HCT116 (cell line): ENCODE results near the gene SEMA3E. TPM values are rescaled to one million over a fixed set of nuclear protein-coding genes. Genes with fewer than 3 reads are reported as not detected.

Source experiments
- ATAC-seq: fragments of 200-7000 bp; cut with Tn5 transposase; 2 replicates; pipeline ENCODE4 v1.9.1; 2020; ENCODE audit warnings: mild to moderate bottlenecking, moderate library complexity
- BruUV-seq: library from RNA; stranded (reverse); fragments of 400-500 nt; replicated peaks from 2 replicates; lab custom pipeline; 2021; lab: Mats Ljungman, UMichigan
- CTCF ChIA-PET: fragments of 300-600 bp; sonication (Branson Sonifier 250); formaldehyde crosslinking; loops from one replicate; lab custom pipeline; 2021; ENCODE audit warnings: antibody characterized with exemption; lab: Charles Lee
- POLR2A ChIA-PET: fragments of 300-600, 350-600 bp; sonication (Branson Sonifier 250); formaldehyde crosslinking; loops from one replicate; lab custom pipeline; 2021; ENCODE audit warnings: antibody characterized with exemption; lab: Charles Lee
- RAD21 ChIA-PET, 2 experiments: fragments of 300-600 bp; sonication (Branson Sonifier 250); formaldehyde crosslinking; loops; one replicate each; lab custom pipeline; 2023; ENCODE audit warnings: low total read pairs in 2 of 2; ENCODE audit not compliant: uncharacterized antibody in 2 of 2, unreplicated experiment in 2 of 2, low non-redundant PET in 1 of 2; lab: Charles Lee
- DNase-seq: peaks from one replicate; pipeline ENCODE4 v3.0.0-alpha.2; 2010; ENCODE audit warnings: low read depth, low spot score
- H2AFZ ChIP-seq: fragments of 200-600 bp; shearing (Covaris generic), sonication (generic); 2 replicates; pipeline ENCODE4 v1.6.1; 2017; ENCODE audit warnings: low read depth, mixed run types, mixed read lengths, antibody characterized with exemption, low read length; ENCODE audit not compliant: poor library complexity, severe bottlenecking
- H3K27ac ChIP-seq: 2 replicates; pipeline ENCODE4 v1.5.1; 2012; ENCODE audit warnings: low read depth, low read length
- H3K27me3 ChIP-seq: fragments of 200-600 bp; sonication (generic); 2 replicates; pipeline ENCODE4 v1.6.1; 2016; ENCODE audit warnings: mixed run types, low read length, mixed read lengths; ENCODE audit not compliant: insufficient read depth
- H3K36me3 ChIP-seq, 2 experiments: fragments of 200-500 bp in 1 of 2; fragments of 200-600 bp in 1 of 2; sonication (Bioruptor generic) in 1 of 2; sonication (generic) in 1 of 2; 2 replicates each; pipeline versions ENCODE4 v1.5.1 to v1.6.1; 2014 to 2016; ENCODE audit warnings: low read length in 2 of 2, inconsistent platforms in 1 of 2, mixed read lengths in 1 of 2, mixed run types in 1 of 2; ENCODE audit not compliant: insufficient read depth in 2 of 2, control insufficient read depth in 1 of 2
- H3K4me1 ChIP-seq, 2 experiments: fragments of 200-600 bp in 1 of 2; sonication (generic) in 1 of 2; 2 replicates each; pipeline versions ENCODE4 v1.5.1 to v1.6.1; 2012 to 2017; ENCODE audit warnings: low read length in 2 of 2, inconsistent platforms in 1 of 2, mild to moderate bottlenecking in 1 of 2, mixed read lengths in 1 of 2, mixed run types in 1 of 2, moderate library complexity in 1 of 2; ENCODE audit not compliant: insufficient read depth in 2 of 2, control insufficient read depth in 1 of 2
- H3K4me2 ChIP-seq: fragments of 200-600 bp; sonication (generic); 2 replicates; pipeline ENCODE4 v1.6.1; 2017; ENCODE audit warnings: mixed run types, low read length, mixed read lengths
- H3K4me3 ChIP-seq, 2 experiments: fragments of 200-600 bp in 1 of 2; sonication (generic) in 1 of 2; replicated peaks in 1 of 2; 2 replicates each; pipeline ENCODE4 v1.5.1; 2011 to 2016; ENCODE audit warnings: low read length in 2 of 2, control low read depth in 1 of 2, low read depth in 1 of 2, mild to moderate bottlenecking in 1 of 2, mixed read lengths in 1 of 2, mixed run types in 1 of 2
- H3K79me2 ChIP-seq: fragments of 200-600 bp; sonication (generic); 2 replicates; pipeline ENCODE4 v1.6.1; 2017; ENCODE audit warnings: mild to moderate bottlenecking, mixed run types, low read length, moderate library complexity, mixed read lengths; ENCODE audit not compliant: insufficient read depth
- H3K9ac ChIP-seq: fragments of 200-600 bp; sonication (generic); 2 replicates; pipeline ENCODE4 v1.6.1; 2016; ENCODE audit warnings: low read length, mixed read lengths
- H3K9me2 ChIP-seq: fragments of 200-600 bp; sonication (generic), shearing (Covaris generic); 2 replicates; pipeline ENCODE4 v1.6.1; 2017; ENCODE audit warnings: mixed run types, mild to moderate bottlenecking, moderate library complexity; ENCODE audit not compliant: insufficient read depth
- H3K9me3 ChIP-seq, 2 experiments: fragments of 200-500 bp in 1 of 2; fragments of 200-600 bp in 1 of 2; sonication (Bioruptor generic) in 1 of 2; sonication (generic) in 1 of 2; 2 replicates each; pipeline ENCODE4 v1.6.1; 2014 to 2017; ENCODE audit warnings: low read length in 2 of 2, mixed read lengths in 2 of 2, inconsistent platforms in 1 of 2, low read depth in 1 of 2, mild to moderate bottlenecking in 1 of 2, mixed run types in 1 of 2, moderate library complexity in 1 of 2; ENCODE audit not compliant: control insufficient read depth in 1 of 2, insufficient read depth in 1 of 2
- H4K20me1 ChIP-seq: fragments of 200-600 bp; sonication (generic), shearing (Covaris generic); 2 replicates; pipeline ENCODE4 v1.6.1; 2017; ENCODE audit warnings: mixed run types, mild to moderate bottlenecking, moderate library complexity; ENCODE audit not compliant: insufficient read depth
- CBX3 ChIP-seq: IDR thresholded peaks from 2 replicates; pipeline ENCODE4 v1.6.1; 2012; ENCODE audit warnings: low read depth
- ELF1 ChIP-seq: IDR thresholded peaks from 2 replicates; pipeline ENCODE4 v1.6.1; 2012; ENCODE audit warnings: low read depth, borderline replicate concordance
- EZH2 ChIP-seq: fragments of 200-600 bp; sonication (generic); IDR thresholded peaks from 2 replicates; pipeline ENCODE4 v1.6.1; 2017; ENCODE audit warnings: antibody characterized with exemption, mixed run types
- EZH2phosphoT487 ChIP-seq: fragments of 200-600 bp; IDR thresholded peaks from 2 replicates; pipeline ENCODE4 v1.6.1; 2018; ENCODE audit warnings: antibody characterized with exemption, borderline replicate concordance
- FOSL1 ChIP-seq: IDR thresholded peaks from 2 replicates; pipeline ENCODE4 v1.6.1; 2012; ENCODE audit warnings: low read depth
- JUND ChIP-seq: IDR thresholded peaks from 2 replicates; pipeline ENCODE4 v1.6.1; 2012
- POLR2AphosphoS5 ChIP-seq: IDR thresholded peaks from 2 replicates; pipeline ENCODE4 v1.6.1; 2011; ENCODE audit warnings: mild to moderate bottlenecking, low read depth, low read length, moderate library complexity
- RAD21 ChIP-seq: IDR thresholded peaks from 2 replicates; pipeline ENCODE4 v1.6.1; 2012; ENCODE audit warnings: low read depth, mild to moderate bottlenecking
- TCF7L2 ChIP-seq: IDR thresholded peaks from 2 replicates; pipeline ENCODE4 v1.7.0; 2011; ENCODE audit warnings: borderline replicate concordance, inconsistent platforms; ENCODE audit not compliant: insufficient read depth, insufficient read length; ENCODE audit errors: extremely low read depth
- YY1 ChIP-seq: IDR thresholded peaks from 2 replicates; pipeline ENCODE4 v1.6.1; 2011; ENCODE audit warnings: low read length, low read depth, moderate library complexity, mild to moderate bottlenecking; ENCODE audit not compliant: insufficient replicate concordance; ENCODE audit errors: extremely low read depth
- ZNF274 ChIP-seq: fragments of 200-500 bp; sonication (Bioruptor generic); IDR thresholded peaks from 2 replicates; pipeline ENCODE4 v1.6.1; 2014; ENCODE audit warnings: mild to moderate bottlenecking, low read depth, low read length, inconsistent platforms
- intact Hi-C: fragments of 100-400 bp; cut with micrococcal nuclease; formaldehyde crosslinking; loops from 2 replicates; pipeline ENCODE4 v1.10.0; 2022
- total RNA-seq: library from RNA; stranded (reverse); gene quantifications from one replicate; pipeline ENCODE4 v1.2.1, GENCODE V29; 2021; ENCODE audit not compliant: unreplicated experiment
- TF ChIP-seq, protein P1 (sequence below): IDR thresholded peaks from 2 replicates; pipeline ENCODE4 v1.6.1; 2012; ENCODE audit warnings: low read depth
- TF ChIP-seq, protein P2 (sequence below): IDR thresholded peaks from 2 replicates; pipeline ENCODE4 v1.6.1; 2012
- TF ChIP-seq, protein P3 (sequence below), 3 experiments: fragments of 200-600 bp in 1 of 3; sonication (generic) in 1 of 3; IDR thresholded peaks in 2 of 3; conservative IDR thresholded peaks in 1 of 3; 2 replicates each; pipeline ENCODE4 v1.5.1; 2012 to 2017; ENCODE audit warnings: low read depth in 2 of 3, low read length in 2 of 3, antibody characterized with exemption in 1 of 3, borderline replicate concordance in 1 of 3, control low read depth in 1 of 3, mild to moderate bottlenecking in 1 of 3, mixed read lengths in 1 of 3, mixed run types in 1 of 3, moderate library complexity in 1 of 3; ENCODE audit not compliant: insufficient read depth in 1 of 3

SEMA3E gene
- total RNA-seq, 1 experiment from 2014 or later, result 1.6 TPM

DNA sequence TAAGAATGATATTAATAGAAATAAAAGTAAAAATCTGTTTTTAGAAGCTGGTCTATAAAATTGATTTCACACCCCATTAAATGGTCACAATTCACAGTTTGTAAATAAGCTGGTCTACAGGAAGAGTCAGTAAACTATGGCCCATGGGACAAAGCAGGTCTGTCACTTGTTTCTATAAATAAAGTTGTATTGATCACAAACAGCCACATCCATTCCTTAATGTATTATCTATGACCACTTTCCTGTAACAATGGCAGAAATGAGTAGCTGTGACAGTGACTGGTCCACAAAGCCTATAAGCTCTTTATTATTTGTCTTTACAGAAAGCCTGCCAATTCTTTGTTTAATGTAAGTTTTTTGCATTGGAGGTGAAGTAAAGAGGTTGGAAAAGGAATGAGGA, 114.5 kb downstream of the SEMA3E start:
- ATAC-seq (no peak), DNase-seq (no peak)
- ChIA-PET POLR2A (no interaction called here), CTCF (no interaction called here), RAD21 (no interaction called here)
- intact Hi-C loops, result no loop called here
- no peak for TF ChIP-seq FOSL1
- TF ChIP-seq EZH2, result no peak
- TF ChIP-seq, protein P1, sequence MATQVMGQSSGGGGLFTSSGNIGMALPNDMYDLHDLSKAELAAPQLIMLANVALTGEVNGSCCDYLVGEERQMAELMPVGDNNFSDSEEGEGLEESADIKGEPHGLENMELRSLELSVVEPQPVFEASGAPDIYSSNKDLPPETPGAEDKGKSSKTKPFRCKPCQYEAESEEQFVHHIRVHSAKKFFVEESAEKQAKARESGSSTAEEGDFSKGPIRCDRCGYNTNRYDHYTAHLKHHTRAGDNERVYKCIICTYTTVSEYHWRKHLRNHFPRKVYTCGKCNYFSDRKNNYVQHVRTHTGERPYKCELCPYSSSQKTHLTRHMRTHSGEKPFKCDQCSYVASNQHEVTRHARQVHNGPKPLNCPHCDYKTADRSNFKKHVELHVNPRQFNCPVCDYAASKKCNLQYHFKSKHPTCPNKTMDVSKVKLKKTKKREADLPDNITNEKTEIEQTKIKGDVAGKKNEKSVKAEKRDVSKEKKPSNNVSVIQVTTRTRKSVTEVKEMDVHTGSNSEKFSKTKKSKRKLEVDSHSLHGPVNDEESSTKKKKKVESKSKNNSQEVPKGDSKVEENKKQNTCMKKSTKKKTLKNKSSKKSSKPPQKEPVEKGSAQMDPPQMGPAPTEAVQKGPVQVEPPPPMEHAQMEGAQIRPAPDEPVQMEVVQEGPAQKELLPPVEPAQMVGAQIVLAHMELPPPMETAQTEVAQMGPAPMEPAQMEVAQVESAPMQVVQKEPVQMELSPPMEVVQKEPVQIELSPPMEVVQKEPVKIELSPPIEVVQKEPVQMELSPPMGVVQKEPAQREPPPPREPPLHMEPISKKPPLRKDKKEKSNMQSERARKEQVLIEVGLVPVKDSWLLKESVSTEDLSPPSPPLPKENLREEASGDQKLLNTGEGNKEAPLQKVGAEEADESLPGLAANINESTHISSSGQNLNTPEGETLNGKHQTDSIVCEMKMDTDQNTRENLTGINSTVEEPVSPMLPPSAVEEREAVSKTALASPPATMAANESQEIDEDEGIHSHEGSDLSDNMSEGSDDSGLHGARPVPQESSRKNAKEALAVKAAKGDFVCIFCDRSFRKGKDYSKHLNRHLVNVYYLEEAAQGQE, result no peak
- no peak for TF ChIP-seq JUND
- TF ChIP-seq, protein P2, sequence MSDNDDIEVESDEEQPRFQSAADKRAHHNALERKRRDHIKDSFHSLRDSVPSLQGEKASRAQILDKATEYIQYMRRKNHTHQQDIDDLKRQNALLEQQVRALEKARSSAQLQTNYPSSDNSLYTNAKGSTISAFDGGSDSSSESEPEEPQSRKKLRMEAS, result no peak
- no peak for TF ChIP-seq TCF7L2
- no peak for TF ChIP-seq ELF1
- no peak for TF ChIP-seq ZNF274
- TF ChIP-seq EZH2phosphoT487, result no peak
- no peak for TF ChIP-seq CBX3
- TF ChIP-seq RAD21, result no peak
- TF ChIP-seq, protein P3, sequence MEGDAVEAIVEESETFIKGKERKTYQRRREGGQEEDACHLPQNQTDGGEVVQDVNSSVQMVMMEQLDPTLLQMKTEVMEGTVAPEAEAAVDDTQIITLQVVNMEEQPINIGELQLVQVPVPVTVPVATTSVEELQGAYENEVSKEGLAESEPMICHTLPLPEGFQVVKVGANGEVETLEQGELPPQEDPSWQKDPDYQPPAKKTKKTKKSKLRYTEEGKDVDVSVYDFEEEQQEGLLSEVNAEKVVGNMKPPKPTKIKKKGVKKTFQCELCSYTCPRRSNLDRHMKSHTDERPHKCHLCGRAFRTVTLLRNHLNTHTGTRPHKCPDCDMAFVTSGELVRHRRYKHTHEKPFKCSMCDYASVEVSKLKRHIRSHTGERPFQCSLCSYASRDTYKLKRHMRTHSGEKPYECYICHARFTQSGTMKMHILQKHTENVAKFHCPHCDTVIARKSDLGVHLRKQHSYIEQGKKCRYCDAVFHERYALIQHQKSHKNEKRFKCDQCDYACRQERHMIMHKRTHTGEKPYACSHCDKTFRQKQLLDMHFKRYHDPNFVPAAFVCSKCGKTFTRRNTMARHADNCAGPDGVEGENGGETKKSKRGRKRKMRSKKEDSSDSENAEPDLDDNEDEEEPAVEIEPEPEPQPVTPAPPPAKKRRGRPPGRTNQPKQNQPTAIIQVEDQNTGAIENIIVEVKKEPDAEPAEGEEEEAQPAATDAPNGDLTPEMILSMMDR (IDR thresholded peaks at IDR 0.05 in 2 of 3, conservative IDR thresholded peaks at IDR 0.05 in 1 of 3; ENCODE audit: borderline replicate concordance in 1 of 3, insufficient read depth in 1 of 3, low read depth in 2 of 3, low read length in 2 of 3), result no peak
- TF ChIP-seq YY1, result no peak
- TF ChIP-seq POLR2AphosphoS5, result no peak
- no peaks in the 10 kb centered on the region for H3K9me3 ChIP-seq
- peaks cover 0 to 8% of the 10 kb centered on the region in 2 experiments; a peak in 2 of 4 replicates for H3K4me1 ChIP-seq
- H3K4me2 ChIP-seq, result no peak overlapping the region
- H3K9ac ChIP-seq, result no peak overlapping the region
- H4K20me1 ChIP-seq, result no peaks in the 10 kb centered on the region
- no peaks in the 10 kb centered on the region for H3K36me3 ChIP-seq
- no peaks in the 10 kb centered on the region for H3K79me2 ChIP-seq
- no TSS peak for BruUV-seq
- H3K27me3 ChIP-seq, result no peaks in the 10 kb centered on the region
- H3K27ac ChIP-seq, result no peak overlapping the region
- H2AFZ ChIP-seq, result no peak overlapping the region
- H3K4me3 ChIP-seq, result no peak overlapping the region
- 0 out of 2 replicates have a peak, but pooled peaks cover 4% of the 10 kb centered on the region for H3K9me2 ChIP-seq
